Measurements from ENCODE around the gene TWNK. TPM values are rescaled to one million over a fixed set of nuclear protein-coding genes. Genes with fewer than 3 reads are reported as not detected.

TWNK gene
- total and polyA plus RNA-seq, 2 of the 4 experiments (the other 2 are of a cell fraction): 7.7 to 8.8 TPM

- Histone ChIP-seq H2BK20ac (ENCODE audit: low read depth, low read length) (no peak overlapping the region), H3K9me3 (ENCODE audit: control insufficient read depth, insufficient read depth, low read length) (no peaks in the 10 kb centered on the region), H2BK15ac (ENCODE audit: low read depth, low read length) (no peak overlapping the region), H3K18ac (ENCODE audit: low read depth, low read length) (no peak overlapping the region), H3K9me1 (ENCODE audit: insufficient read depth, low read length) (peaks cover 7% of the 10 kb centered on the region), H3K14ac (replicated peaks; ENCODE audit: low read depth, low read length) (no peak overlapping the region), H3K36me3 (ENCODE audit: control insufficient read depth, insufficient read depth, low read length) (peaks cover 31% of the 10 kb centered on the region), H3K4ac (ENCODE audit: low read depth, low read length) (no peak overlapping the region), H4K91ac (ENCODE audit: insufficient read depth, low read depth, low read length) (no peak overlapping the region), H3K4me3 (ENCODE audit: insufficient read depth, low read depth, low read length) (no peak overlapping the region), H3K79me1 (ENCODE audit: low read depth in 1 of 2, low read length in 2 of 2) (peaks cover 0 to 8% of the 10 kb centered on the region in 2 experiments; a peak in 2 of 4 replicates), H3K4me2 (ENCODE audit: low read depth, low read length) (no peak overlapping the region), H4K20me1 (ENCODE audit: insufficient read depth, low read length) (no peaks in the 10 kb centered on the region; the same call in none of the 2 replicates), H2BK5ac (ENCODE audit: low read depth, low read length, poor library complexity, severe bottlenecking) (no peak overlapping the region), H4K5ac (ENCODE audit: low read depth, low read length) (no peak overlapping the region), H2BK120ac (ENCODE audit: low read depth, low read length) (no peak overlapping the region), H2AK5ac (ENCODE audit: low read depth, low read length) (no peak overlapping the region), H3K4me1 (ENCODE audit: control insufficient read depth, insufficient read depth, low read length) (no peaks in the 10 kb centered on the region), H3K27me3 (ENCODE audit: control insufficient read depth, insufficient read depth, low read length) (no peaks in the 10 kb centered on the region), H2AK9ac (replicated peaks; ENCODE audit: low read depth, low read length, poor library complexity) (no peak overlapping the region), H3K9ac (ENCODE audit: low read depth, low read length) (no peak overlapping the region), H3K23ac (ENCODE audit: low read depth, low read length) (no peak overlapping the region), H3K56ac (ENCODE audit: extremely low read depth, insufficient read depth, low read length) (no peak overlapping the region), H4K8ac (ENCODE audit: low read depth in 2 of 2, low read length in 2 of 2) (no peak overlapping the region), H3K27ac (ENCODE audit: insufficient read depth, low read length) (no peak overlapping the region), H2AFZ (replicated peaks; ENCODE audit: low read length, poor library complexity) (no peak overlapping the region)
- in situ Hi-C loops (cut with MboI; ENCODE audit: low sequenced_read_pairs) (no loop called here), intact Hi-C loops (cut with micrococcal nuclease) (no loop called here), dilution Hi-C loops (cut with HindIII; ENCODE audit: low sequenced_read_pairs, unreplicated experiment) (no loop called here)
- ChIA-PET POLR2A (ENCODE audit: unreplicated experiment) (no interaction called here), CTCF (no interaction called here)
- no peak for ATAC-seq (ENCODE audit: low read depth)
- WGBS, 2 experiments (ENCODE audit: extremely low coverage in 2 of 2, insufficient read length in 1 of 2): 100% methylated on average over 4 of the region's 16 CpGs; no CpG with 5 or more reads in 1 of the 2 experiments
- no peak for TF ChIP-seq ELK1 (IDR thresholded peaks at IDR 0.05; ENCODE audit: borderline replicate concordance, low read depth, low read length)
- no peak for TF ChIP-seq CHD1 (IDR thresholded peaks at IDR 0.05; ENCODE audit: low read depth, low read length)
- no TSS peak for BruUV-seq (replicated peaks)
- DNase-seq: no peak
Observed at GRCh38 chr10:100979791-100980272, 7.5 kb upstream of the TWNK start.
